Hepatocyte (in vitro differentiated cells): ENCODE measurements around the gene SELENOI. TPM values are rescaled to one million over a fixed set of nuclear protein-coding genes. Genes with fewer than 3 reads are reported as not detected.

Experiments
- DNase-seq: peaks from one replicate; pipeline ENCODE4 v3.0.0-alpha.2; 2016; ENCODE audit warnings: low spot score
- H2AFZ ChIP-seq: fragments of 200-600 bp; sonication (generic); 2 replicates; pipeline ENCODE4 v1.6.0; 2016; ENCODE audit warnings: antibody characterized with exemption, mild to moderate bottlenecking
- H3K27ac ChIP-seq: fragments of 200-600 bp; sonication (generic); 2 replicates; pipeline ENCODE4 v1.5.1; 2016; ENCODE audit warnings: mild to moderate bottlenecking
- H3K27me3 ChIP-seq: fragments of 200-600 bp; sonication (generic); 2 replicates; pipeline ENCODE4 v1.6.1; 2016
- H3K36me3 ChIP-seq: fragments of 200-600 bp; sonication (generic); replicated peaks from 2 replicates; pipeline ENCODE4 v1.5.1; 2016; ENCODE audit warnings: low read depth; ENCODE audit not compliant: insufficient read depth
- H3K4me1 ChIP-seq: fragments of 200-600 bp; sonication (generic); 2 replicates; pipeline ENCODE4 v1.5.1; 2016; ENCODE audit warnings: mild to moderate bottlenecking, moderate library complexity; ENCODE audit not compliant: insufficient read depth
- H3K4me2 ChIP-seq: fragments of 200-600 bp; sonication (generic); 2 replicates; pipeline ENCODE4 v1.6.0; 2016
- H3K4me3 ChIP-seq: fragments of 200-600 bp; sonication (generic); 2 replicates; pipeline ENCODE4 v1.5.1; 2016; ENCODE audit warnings: mild to moderate bottlenecking
- H3K79me2 ChIP-seq: fragments of 200-600 bp; sonication (generic); 2 replicates; pipeline ENCODE4 v1.6.0; 2017; ENCODE audit warnings: mild to moderate bottlenecking
- H3K9me2 ChIP-seq: fragments of 200-600 bp; sonication (generic); replicated peaks from 2 replicates; pipeline ENCODE4 v1.6.0; 2017; ENCODE audit warnings: mild to moderate bottlenecking; ENCODE audit not compliant: insufficient read depth
- H3K9me3 ChIP-seq: fragments of 200-600 bp; sonication (generic); 2 replicates; pipeline ENCODE4 v1.5.1; 2016; ENCODE audit warnings: low read depth, mild to moderate bottlenecking
- H4K20me1 ChIP-seq: fragments of 200-600 bp; sonication (generic); 2 replicates; pipeline ENCODE4 v1.6.0; 2016; ENCODE audit warnings: mild to moderate bottlenecking; ENCODE audit not compliant: insufficient read depth, poor library complexity, severe bottlenecking
- EZH2 ChIP-seq: fragments of 200-600 bp; sonication (generic); IDR thresholded peaks from 2 replicates; pipeline ENCODE4 v1.6.1; 2016; ENCODE audit warnings: antibody characterized with exemption, mild to moderate bottlenecking, borderline replicate concordance
- EZH2phosphoT487 ChIP-seq: fragments of 200-600 bp; sonication (generic); IDR thresholded peaks from one replicate; pipeline ENCODE4 v1.6.1; 2018; ENCODE audit warnings: antibody characterized with exemption, mild to moderate bottlenecking, low read depth, moderate library complexity; ENCODE audit not compliant: unreplicated experiment, severe bottlenecking
- WGBS: methylation state at CpG from one replicate; pipeline ENCODE4 v1.1.6; 2016; ENCODE audit warnings: low lambda C conversion rate; ENCODE audit errors: missing lambda C conversion rate; 5-methylcytosine and 5-hydroxymethylcytosine counted together
- polyA plus RNA-seq: library from polyadenylated mRNA; unstranded; fragments of >200 nt; fragmentation: Nextera tagmentation; extraction: Ambion mirVana; gene quantifications from 2 replicates; pipeline ENCODE4 v1.2.1, GENCODE V29; 2016
- total RNA-seq: library from RNA; depleted of rRNA; stranded (reverse); fragments of >200 nt; gene quantifications from 2 replicates; pipeline ENCODE4 v1.2.3, GENCODE V29; 2014
- TF ChIP-seq, protein P1 (sequence below): fragments of 200-600 bp; sonication (generic); IDR thresholded peaks from 2 replicates; pipeline ENCODE4 v1.5.1; 2016; ENCODE audit warnings: antibody characterized with exemption, mild to moderate bottlenecking; ENCODE audit not compliant: poor library complexity

The SELENOI gene
- total and polyA plus RNA-seq, 2 experiments from 2014 or later, result 6.4 to 34.4 TPM

DNA sequence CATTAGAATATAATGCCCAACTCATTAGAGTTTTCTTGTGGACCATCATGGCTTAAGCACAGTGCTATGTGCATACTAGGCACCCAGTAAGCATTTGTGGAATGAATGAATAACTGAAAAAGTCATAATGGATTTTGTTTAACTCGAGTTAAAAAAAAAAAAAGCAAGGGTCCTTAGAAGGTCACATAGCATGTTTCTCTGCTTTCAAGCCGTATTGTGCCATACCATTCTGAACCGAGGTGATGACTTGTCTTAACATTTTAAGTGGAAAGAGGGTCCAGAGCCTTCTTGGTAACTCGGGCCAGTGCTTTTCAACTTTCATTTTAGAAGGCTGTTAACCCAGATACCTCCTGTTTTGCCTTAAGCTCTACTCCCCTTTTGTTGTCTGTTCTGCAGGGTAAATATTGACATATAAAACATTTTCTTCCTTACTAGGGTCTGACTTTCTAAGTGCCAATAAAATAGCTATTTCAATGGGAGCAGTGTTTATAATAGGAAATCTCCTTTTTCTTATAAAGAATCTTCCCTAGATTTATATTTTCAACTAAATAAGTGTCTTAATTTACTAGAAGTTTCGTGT is 1.4 kb downstream of the SELENOI start:
- no peak overlapping the region for H2AFZ ChIP-seq
- H3K4me2 ChIP-seq, result peak overlapping the region; percentile 94
- 23% methylated on average over 5 of the region's 5 CpGs for whole genome bisulfite sequencing
- peaks cover 16% of the 10 kb centered on the region for H3K4me1 ChIP-seq
- peak; percentile 17 for DNase-seq
- no peak for TF ChIP-seq EZH2phosphoT487
- TF ChIP-seq, protein P1, sequence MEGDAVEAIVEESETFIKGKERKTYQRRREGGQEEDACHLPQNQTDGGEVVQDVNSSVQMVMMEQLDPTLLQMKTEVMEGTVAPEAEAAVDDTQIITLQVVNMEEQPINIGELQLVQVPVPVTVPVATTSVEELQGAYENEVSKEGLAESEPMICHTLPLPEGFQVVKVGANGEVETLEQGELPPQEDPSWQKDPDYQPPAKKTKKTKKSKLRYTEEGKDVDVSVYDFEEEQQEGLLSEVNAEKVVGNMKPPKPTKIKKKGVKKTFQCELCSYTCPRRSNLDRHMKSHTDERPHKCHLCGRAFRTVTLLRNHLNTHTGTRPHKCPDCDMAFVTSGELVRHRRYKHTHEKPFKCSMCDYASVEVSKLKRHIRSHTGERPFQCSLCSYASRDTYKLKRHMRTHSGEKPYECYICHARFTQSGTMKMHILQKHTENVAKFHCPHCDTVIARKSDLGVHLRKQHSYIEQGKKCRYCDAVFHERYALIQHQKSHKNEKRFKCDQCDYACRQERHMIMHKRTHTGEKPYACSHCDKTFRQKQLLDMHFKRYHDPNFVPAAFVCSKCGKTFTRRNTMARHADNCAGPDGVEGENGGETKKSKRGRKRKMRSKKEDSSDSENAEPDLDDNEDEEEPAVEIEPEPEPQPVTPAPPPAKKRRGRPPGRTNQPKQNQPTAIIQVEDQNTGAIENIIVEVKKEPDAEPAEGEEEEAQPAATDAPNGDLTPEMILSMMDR, result no peak
- TF ChIP-seq EZH2, result no peak
- H3K27me3 ChIP-seq, result no peaks in the 10 kb centered on the region
- no peaks in the 10 kb centered on the region for H3K36me3 ChIP-seq
- peaks cover 72% of the 10 kb centered on the region for H3K79me2 ChIP-seq
- H3K27ac ChIP-seq, result peak overlapping the region; percentile 87
- H3K4me3 ChIP-seq, result peak overlapping the region; percentile 88
- peaks cover 17% of the 10 kb centered on the region for H4K20me1 ChIP-seq
- H3K9me2 ChIP-seq, result no peaks in the 10 kb centered on the region
- no peaks in the 10 kb centered on the region for H3K9me3 ChIP-seq

DNA sequence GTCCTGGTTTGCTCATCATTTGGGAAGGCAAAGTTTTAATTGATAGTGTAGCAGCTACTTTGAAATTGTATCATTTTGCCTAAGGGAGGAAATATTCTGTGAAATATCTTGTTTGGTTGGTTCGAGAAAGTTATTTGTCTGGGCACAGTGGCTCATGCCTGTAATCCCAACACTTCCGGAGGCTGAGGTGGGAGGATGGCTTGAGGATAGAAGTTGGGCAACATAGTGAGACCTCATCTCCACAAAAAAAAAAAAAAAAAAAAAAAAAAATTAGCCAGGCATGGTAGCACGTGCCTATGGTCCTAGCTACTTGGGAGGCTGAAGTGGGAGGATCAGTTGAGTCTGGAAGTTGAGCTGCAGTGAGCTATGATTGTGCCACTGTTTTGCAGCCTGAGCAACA is 3.7 kb downstream of the SELENOI start:
- no peak for DNase-seq
- no peak overlapping the region for H3K27ac ChIP-seq
- H3K4me3 ChIP-seq, result no peak overlapping the region
- peaks cover 11% of the 10 kb centered on the region for H3K4me1 ChIP-seq
- peaks cover 17% of the 10 kb centered on the region for H4K20me1 ChIP-seq
- 96% methylated on average over 3 of the region's 3 CpGs for WGBS
- no peaks in the 10 kb centered on the region for H3K27me3 ChIP-seq
- TF ChIP-seq EZH2phosphoT487, result no peak
- TF ChIP-seq, protein P1, result no peak
- TF ChIP-seq EZH2, result no peak
- no peaks in the 10 kb centered on the region for H3K9me2 ChIP-seq
- no peak overlapping the region for H3K4me2 ChIP-seq
- H3K36me3 ChIP-seq, result no peaks in the 10 kb centered on the region
- H2AFZ ChIP-seq, result no peak overlapping the region
- peaks cover 84% of the 10 kb centered on the region for H3K79me2 ChIP-seq
- H3K9me3 ChIP-seq, result no peaks in the 10 kb centered on the region

DNA sequence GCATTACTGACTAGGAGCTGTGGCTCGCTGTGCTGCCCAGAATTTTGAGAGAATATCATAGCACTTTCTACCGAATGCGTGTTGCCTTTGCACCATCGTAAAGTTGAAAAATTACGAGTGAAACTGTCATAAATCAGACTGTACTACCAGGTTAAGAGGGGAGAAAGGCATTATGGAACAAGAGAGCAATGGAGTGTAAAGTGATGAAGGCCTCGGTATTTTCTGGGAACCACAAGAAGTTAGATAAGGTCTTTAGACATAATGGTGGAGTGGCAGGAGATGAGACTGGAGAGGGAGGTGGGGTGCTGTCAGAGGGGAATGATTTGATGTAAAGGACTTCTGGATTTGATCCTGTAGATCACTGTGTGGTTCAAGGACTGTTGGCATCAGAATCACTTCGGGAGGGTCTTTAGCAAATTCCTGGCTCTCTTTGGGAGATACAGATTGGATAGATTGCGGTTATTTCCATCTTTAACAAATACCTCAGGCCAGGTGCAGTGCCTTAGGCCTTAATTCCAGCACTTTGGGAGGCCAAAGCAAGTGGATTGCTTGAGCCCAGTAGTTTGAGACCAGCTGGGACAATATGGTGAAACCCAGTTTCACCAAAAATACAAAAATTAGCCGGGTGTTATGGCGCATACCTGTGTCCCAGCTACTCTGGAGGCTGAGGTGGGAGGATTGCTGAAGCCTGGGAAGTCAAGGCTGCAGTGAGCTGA is 5.6 kb downstream of the SELENOI start:
- Histone ChIP-seq H2AFZ (no peak overlapping the region), H3K27me3 (no peaks in the 10 kb centered on the region), H3K4me1 (peaks cover 11% of the 10 kb centered on the region), H4K20me1 (peaks cover 17% of the 10 kb centered on the region), H3K79me2 (peaks cover 95% of the 10 kb centered on the region), H3K4me3 (no peak overlapping the region), H3K4me2 (no peak overlapping the region), H3K9me3 (no peaks in the 10 kb centered on the region), H3K36me3 (no peaks in the 10 kb centered on the region), H3K9me2 (no peaks in the 10 kb centered on the region), H3K27ac (no peak overlapping the region)
- TF ChIP-seq EZH2phosphoT487 (no peak), EZH2 (no peak)
- TF ChIP-seq, protein P1, result no peak
- no peak for DNase-seq
- 89% methylated on average over 10 of the region's 10 CpGs for WGBS
